K562 (cell line): ENCODE results near the gene MRPL33. TPM values are rescaled to one million over a fixed set of nuclear protein-coding genes. Genes with fewer than 3 reads are reported as not detected.

Source experiments
- BRD4 ChIP-seq: fragments of 200-600 bp; sonication (generic); IDR thresholded peaks from 2 replicates; pipeline ENCODE4 v1.6.1; 2017; ENCODE audit warnings: inconsistent platforms
- CEBPB ChIP-seq: fragments of 450-650 bp; IDR thresholded peaks from 2 replicates; pipeline ENCODE4 v1.6.1; 2016; ENCODE audit warnings: missing genetic modification characterization, missing compliant biosample characterization
- CREB3L1 ChIP-seq: fragments of 450-650 bp; IDR thresholded peaks from 2 replicates; pipeline ENCODE4 v1.6.1; 2014; ENCODE audit warnings: low read depth, mild to moderate bottlenecking, moderate library complexity, borderline replicate concordance
- CXXC5 ChIP-seq: fragments of 250-450 bp; sonication (Bioruptor Pico); IDR thresholded peaks from 2 replicates; pipeline ENCODE4 v1.8.0; 2022; ENCODE audit warnings: inconsistent platforms, mild to moderate bottlenecking, moderate library complexity
- DPF2 ChIP-seq: fragments of 450-650 bp; IDR thresholded peaks from 2 replicates; pipeline ENCODE4 v1.6.1; 2016
- ERF ChIP-seq: fragments of 450-650 bp; formaldehyde crosslinking; IDR thresholded peaks from 2 replicates; pipeline ENCODE4 v1.4.0; 2020; ENCODE audit warnings: mild to moderate bottlenecking, mixed read lengths
- FOXK1 ChIP-seq: sonication (generic); formaldehyde crosslinking; IDR thresholded peaks from 2 replicates; pipeline ENCODE4 v1.8.0; 2022; ENCODE audit warnings: missing genetic modification reagents, mild to moderate bottlenecking, borderline replicate concordance
- HMGN3 ChIP-seq: IDR thresholded peaks from 2 replicates; pipeline ENCODE4 v1.6.1; 2011; ENCODE audit warnings: borderline replicate concordance, low read depth, mild to moderate bottlenecking, mixed read lengths, low read length; ENCODE audit not compliant: insufficient read length; ENCODE audit errors: extremely low read depth
- HNRNPUL1 ChIP-seq: fragments of 200-400 bp; formaldehyde crosslinking; IDR thresholded peaks from 2 replicates; pipeline ENCODE4 v1.6.1; 2017; ENCODE audit warnings: low read length
- L3MBTL2 ChIP-seq: fragments of 450-650 bp; IDR thresholded peaks from 2 replicates; pipeline ENCODE4 v1.6.1; 2016; ENCODE audit warnings: mild to moderate bottlenecking, moderate library complexity
- NEUROD1 ChIP-seq: fragments of 150-350 bp; IDR thresholded peaks from 2 replicates; pipeline ENCODE4 v1.6.1; 2014; ENCODE audit warnings: borderline replicate concordance, low read length, low read depth; ENCODE audit not compliant: partially characterized antibody
- NFIC ChIP-seq: fragments of 450-650 bp; IDR thresholded peaks from 2 replicates; pipeline ENCODE4 v1.6.1; 2017; ENCODE audit warnings: mild to moderate bottlenecking, inconsistent platforms
- PBX2 ChIP-seq, 2 experiments: IDR thresholded peaks in 1 of 2; conservative IDR thresholded peaks in 1 of 2; 2 replicates each; pipeline ENCODE4 v1.6.1; 2016; ENCODE audit warnings: low read depth in 2 of 2, mild to moderate bottlenecking in 1 of 2, missing compliant biosample characterization in 1 of 2, missing genetic modification characterization in 1 of 2, moderate library complexity in 1 of 2
- PHB ChIP-seq: fragments of 250-450 bp; sonication (Bioruptor Pico); IDR thresholded peaks from 2 replicates; pipeline ENCODE4 v1.5.0; 2021
- PHTF2 ChIP-seq: fragments of 250-450 bp; sonication (Bioruptor Pico); IDR thresholded peaks from 2 replicates; pipeline ENCODE4 v1.5.0; 2021; ENCODE audit warnings: mild to moderate bottlenecking
- SMARCC2 ChIP-seq: fragments of 450-650 bp; IDR thresholded peaks from 2 replicates; pipeline ENCODE4 v1.6.1; 2017; ENCODE audit warnings: antibody characterized with exemption, moderate library complexity, mild to moderate bottlenecking, low read depth
- SP1 ChIP-seq: sonication (generic); formaldehyde crosslinking; IDR thresholded peaks from 2 replicates; pipeline ENCODE4 v1.8.1; 2022; ENCODE audit warnings: mild to moderate bottlenecking, missing genetic modification reagents
- SUPT5H ChIP-seq: fragments of 450-650 bp; IDR thresholded peaks from 2 replicates; pipeline ENCODE4 v1.6.1; 2016
- U2AF1 ChIP-seq: fragments of 200-400 bp; formaldehyde crosslinking; optimal IDR thresholded peaks from 2 replicates; pipeline ENCODE3; 2017; ENCODE audit warnings: mild to moderate bottlenecking, low read depth, low read length, moderate library complexity
- ZBTB33 ChIP-seq: sonication (generic); formaldehyde crosslinking; IDR thresholded peaks from 2 replicates; pipeline ENCODE4 v1.8.1; 2023; ENCODE audit warnings: mild to moderate bottlenecking, missing genetic modification reagents
- ZNF23 ChIP-seq: fragments of 250-450 bp; sonication (Bioruptor Pico); IDR thresholded peaks from 2 replicates; pipeline ENCODE4 v1.4.0; 2020; ENCODE audit warnings: mild to moderate bottlenecking
- ZNF655 ChIP-seq: fragments of 250-450 bp; sonication (Bioruptor Pico); IDR thresholded peaks from 2 replicates; pipeline ENCODE4 v1.5.0; 2021
- ZNF695 ChIP-seq: fragments of 450-650 bp; formaldehyde crosslinking; IDR thresholded peaks from 2 replicates; pipeline ENCODE4 v1.4.0; 2020; ENCODE audit warnings: mild to moderate bottlenecking, moderate library complexity
- polyA plus RNA-seq, 8 experiments: library from polyadenylated mRNA; depleted of rRNA in 4 of 8; stranded (reverse) in 5 of 8; unstranded in 3 of 8; fragments of >200 nt; fragmentation: Nextera tagmentation in 2 of 8; fragmentation: Illumina TruSeq in 1 of 8; extraction: Ambion mirVana in 2 of 8; extraction: Trizol in 1 of 8; gene quantifications; 2 replicates each; pipeline versions ENCODE4 v1.2.1 to v1.2.3, GENCODE V29; 2011 to 2014; ENCODE audit warnings: inconsistent platforms in 1 of 8, missing spikeins in 1 of 8
- total RNA-seq, 7 experiments: library from RNA; depleted of rRNA in 6 of 7; stranded (reverse); fragments of >200 nt in 6 of 7; fragmentation: Illumina TruSeq in 2 of 7; extraction: Trizol in 2 of 7; gene quantifications; 2 replicates each; pipeline versions ENCODE4 v1.2.1 to v1.2.3, GENCODE V29; 2011 to 2021; ENCODE audit warnings: low replicate concordance in 1 of 7

MRPL33 gene
- total and polyA plus RNA-seq, 9 of the 15 experiments (the other 6 are each of a cell fraction or from before 2014, with no cell fraction given): 68.3 to 338 (median 226) TPM

GRCh38 chr2:27765621-27766286 is 5.8 kb upstream of the MRPL33 start (continued):
- no peak for TF ChIP-seq PBX2 (CRISPR knock-in tag; IDR thresholded peaks at IDR 0.05; ENCODE audit: low read depth)
- TF ChIP-seq PBX2 (tag; conservative IDR thresholded peaks at IDR 0.05; ENCODE audit: low read depth): no peak
- no peak for TF ChIP-seq BRD4
- peak; percentile 66 for TF ChIP-seq ZBTB33
- no peak for TF ChIP-seq PHTF2
- no peak for TF ChIP-seq HNRNPUL1
- TF ChIP-seq ERF (CRISPR knock-in tag): peak; percentile 31; the same call in 1 of the 2 replicates
- TF ChIP-seq CXXC5 (CRISPR knock-in tag): peak; percentile 49
- TF ChIP-seq NEUROD1: no peak
- TF ChIP-seq NFIC: no peak
- no peak for TF ChIP-seq DPF2
- no peak for TF ChIP-seq ZNF695 (CRISPR knock-in tag)
- TF ChIP-seq FOXK1: no peak
- TF ChIP-seq L3MBTL2: peak; percentile 81
- TF ChIP-seq SP1 (CRISPR knock-in tag): no peak
- TF ChIP-seq SUPT5H: no peak
- no peak for TF ChIP-seq U2AF1
- no peak for TF ChIP-seq PHB (CRISPR knock-in tag)
- TF ChIP-seq CEBPB (tag): no peak
- no peak for TF ChIP-seq HMGN3
- no peak for TF ChIP-seq ZNF655
- TF ChIP-seq CREB3L1: peak; percentile 26; the same call in 1 of the 2 replicates
- TF ChIP-seq ZNF23: no peak
- no peak for TF ChIP-seq SMARCC2
